ENCODE measurements around the gene TGFBI. TPM values are rescaled to one million over a fixed set of nuclear protein-coding genes. Genes with fewer than 3 reads are reported as not detected.

TGFBI gene
- polyA plus RNA-seq, 3 donors, result 480 to 653 (median 565) TPM

- DNase-seq, result no peak
- H2AFZ ChIP-seq (ENCODE audit: insufficient read depth, low read depth, low read length, poor library complexity, severe bottlenecking), result no peak overlapping the region
- H3K79me2 ChIP-seq (ENCODE audit: insufficient read depth, low read length), result no peaks in the 10 kb centered on the region
- H3K9me3 ChIP-seq (replicated peaks in 1 of 2; ENCODE audit: control insufficient read depth in 1 of 2, insufficient read depth in 1 of 2, low read length in 2 of 2), result no peaks in the 10 kb centered on the region
- H3K36me3 ChIP-seq (replicated peaks in 1 of 2; ENCODE audit: control insufficient read depth in 1 of 2, insufficient read depth in 2 of 2, low read length in 2 of 2), result no peaks in the 10 kb centered on the region
- Mint-ChIP-seq H3K27me3 (ENCODE audit: low read depth in 3 of 3) (peaks cover 6 to 15% (median 13%) of the 10 kb centered on the region in 3 donors), H3K9me3 (peaks cover 0 to 2% (median 0%) of the 10 kb centered on the region in 7 donors), H3K36me3 (no peaks in the 10 kb centered on the region), H3K4me1 (peaks cover 13% of the 10 kb centered on the region), H3K4me3 (no peak overlapping the region), H3K27ac (peak overlapping the region in 1 of 7 donors; percentile 2)
- H3K27ac ChIP-seq (ENCODE audit: low read depth in 1 of 2, low read length in 2 of 2), result no peak overlapping the region
- H3K4me2 ChIP-seq (replicated peaks; ENCODE audit: extremely low read depth, low read length, poor library complexity, severe bottlenecking), result no peak overlapping the region
- no peaks in the 10 kb centered on the region for H4K20me1 ChIP-seq (ENCODE audit: insufficient read depth, low read length)
- H3K27me3 ChIP-seq (ENCODE audit: control insufficient read depth in 2 of 2, insufficient read depth in 2 of 2, low read length in 2 of 2), result peaks cover 0 to 4% of the 10 kb centered on the region in 2 donors
- peaks cover 6 to 12% of the 10 kb centered on the region in 2 donors for H3K4me1 ChIP-seq (ENCODE audit: control insufficient read depth in 1 of 2, insufficient read depth in 2 of 2, low read length in 2 of 2)
- no peak overlapping the region for H3K9ac ChIP-seq (ENCODE audit: insufficient read depth, low read length, poor library complexity, severe bottlenecking)
- WGBS (ENCODE audit: insufficient coverage), result no CpG with 5 or more reads among the region's 3 CpGs
- intact Hi-C loops (cut with micrococcal nuclease), result no loop called here
- no peak overlapping the region for H3K4me3 ChIP-seq (replicated peaks in 1 of 3; ENCODE audit: low read depth in 2 of 3, low read length in 3 of 3)
- no peak for TF ChIP-seq CTCF (IDR thresholded peaks at IDR 0.05)
These were observed 41.8 kb upstream of the TGFBI start for GRCh38 chr5:135986891-135987401.

- TF ChIP-seq CTCF (IDR thresholded peaks at IDR 0.05), result no peak
- Mint-ChIP-seq H3K36me3 (no peaks in the 10 kb centered on the region), H3K27ac (no peak overlapping the region), H3K4me1 (peaks cover 13% of the 10 kb centered on the region), H3K27me3 (ENCODE audit: low read depth in 3 of 3) (peaks cover 6 to 18% (median 11%) of the 10 kb centered on the region in 3 donors), H3K9me3 (no peaks in the 10 kb centered on the region), H3K4me3 (no peak overlapping the region)
- Histone ChIP-seq H3K4me2 (replicated peaks; ENCODE audit: extremely low read depth, low read length, poor library complexity, severe bottlenecking) (no peak overlapping the region), H3K4me3 (replicated peaks in 1 of 3; ENCODE audit: low read depth in 2 of 3, low read length in 3 of 3) (no peak overlapping the region), H3K9me3 (replicated peaks in 1 of 2; ENCODE audit: control insufficient read depth in 1 of 2, insufficient read depth in 1 of 2, low read length in 2 of 2) (no peaks in the 10 kb centered on the region), H3K27me3 (ENCODE audit: control insufficient read depth in 2 of 2, insufficient read depth in 2 of 2, low read length in 2 of 2) (peaks cover 0 to 4% of the 10 kb centered on the region in 2 donors), H3K9ac (ENCODE audit: insufficient read depth, low read length, poor library complexity, severe bottlenecking) (no peak overlapping the region), H3K4me1 (ENCODE audit: control insufficient read depth in 1 of 2, insufficient read depth in 2 of 2, low read length in 2 of 2) (peaks cover 6 to 12% of the 10 kb centered on the region in 2 donors), H3K79me2 (ENCODE audit: insufficient read depth, low read length) (no peaks in the 10 kb centered on the region), H4K20me1 (ENCODE audit: insufficient read depth, low read length) (no peaks in the 10 kb centered on the region), H2AFZ (ENCODE audit: insufficient read depth, low read depth, low read length, poor library complexity, severe bottlenecking) (no peak overlapping the region), H3K36me3 (replicated peaks in 1 of 2; ENCODE audit: control insufficient read depth in 1 of 2, insufficient read depth in 2 of 2, low read length in 2 of 2) (no peaks in the 10 kb centered on the region), H3K27ac (ENCODE audit: low read depth in 1 of 2, low read length in 2 of 2) (no peak overlapping the region)
- no peak for DNase-seq
- intact Hi-C loops (cut with micrococcal nuclease), result no loop called here
- no CpG with 5 or more reads among the region's 3 CpGs for WGBS (ENCODE audit: insufficient coverage)
These were observed 40.2 kb upstream of the TGFBI start for GRCh38 chr5:135988546-135988945.
